ENCODE results near the gene RRAD.
"Not testable (repeated sequence)": the region's sequence is repeated elsewhere in the genome, so short reads cannot be mapped to it uniquely, and the experiment has no call there.

RRAD gene

DNA sequence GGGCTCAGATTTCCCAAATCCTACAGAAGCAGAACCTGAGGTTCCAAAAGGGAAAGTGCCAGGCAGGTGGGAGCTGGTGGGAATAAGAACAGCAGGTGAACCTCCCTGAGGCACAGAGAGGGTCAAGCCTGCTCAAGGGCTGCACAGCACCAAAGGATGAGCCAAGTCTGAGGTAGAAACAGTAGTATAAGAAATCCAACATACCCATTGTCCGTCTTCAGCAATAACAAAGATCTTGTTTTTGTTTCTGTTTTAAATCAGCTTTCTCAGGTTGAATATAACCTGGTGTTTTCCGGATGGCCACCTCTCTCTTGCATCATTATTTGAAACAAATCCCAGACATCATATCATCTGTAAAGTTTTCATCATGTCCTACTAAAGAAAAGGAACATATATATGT is 25.1 kb upstream of the RRAD start:
- DNase-seq, result no peak

DNA sequence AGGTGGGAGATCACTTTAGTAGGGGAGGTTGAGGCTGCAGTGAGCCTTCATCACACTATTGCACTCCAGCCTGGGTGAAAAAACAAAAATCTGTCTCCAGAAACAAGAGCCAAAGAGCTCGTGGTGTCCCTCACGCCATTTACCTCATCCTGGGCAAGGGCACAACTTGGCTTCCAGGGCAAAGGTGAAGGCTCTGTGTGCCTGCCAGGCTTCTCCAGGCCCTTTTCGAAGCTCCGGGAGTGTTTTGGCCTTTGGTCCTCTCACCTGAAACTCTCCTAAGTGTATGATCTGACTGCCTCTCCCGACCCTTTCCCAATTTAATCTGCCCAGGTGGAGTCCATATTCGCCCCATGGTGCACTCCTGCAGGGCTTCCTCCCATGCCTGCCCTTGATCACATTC is 24.1 kb upstream of the RRAD start:
- DNase-seq, result no peak

DNA sequence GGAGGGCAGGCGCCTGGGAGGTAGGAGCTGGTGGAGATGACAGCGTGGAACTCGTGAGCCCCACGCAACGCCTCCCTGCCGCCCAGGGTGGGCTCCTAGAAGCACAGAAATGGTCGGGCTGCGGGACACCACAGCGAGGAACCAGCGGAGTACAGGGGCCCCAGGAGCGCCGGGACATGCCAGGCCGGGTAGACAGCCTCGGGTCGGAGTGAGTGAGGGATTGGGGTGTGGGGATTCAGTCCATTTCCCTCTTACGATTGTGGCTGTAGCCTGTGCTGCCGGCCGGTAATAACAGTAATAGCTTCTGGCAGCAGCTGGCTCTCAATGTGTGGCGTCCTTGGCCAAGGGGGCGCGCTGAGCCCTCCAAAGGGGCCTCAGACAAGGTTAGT is 23.5 kb upstream of the RRAD start:
- DNase-seq, result no peak

DNA sequence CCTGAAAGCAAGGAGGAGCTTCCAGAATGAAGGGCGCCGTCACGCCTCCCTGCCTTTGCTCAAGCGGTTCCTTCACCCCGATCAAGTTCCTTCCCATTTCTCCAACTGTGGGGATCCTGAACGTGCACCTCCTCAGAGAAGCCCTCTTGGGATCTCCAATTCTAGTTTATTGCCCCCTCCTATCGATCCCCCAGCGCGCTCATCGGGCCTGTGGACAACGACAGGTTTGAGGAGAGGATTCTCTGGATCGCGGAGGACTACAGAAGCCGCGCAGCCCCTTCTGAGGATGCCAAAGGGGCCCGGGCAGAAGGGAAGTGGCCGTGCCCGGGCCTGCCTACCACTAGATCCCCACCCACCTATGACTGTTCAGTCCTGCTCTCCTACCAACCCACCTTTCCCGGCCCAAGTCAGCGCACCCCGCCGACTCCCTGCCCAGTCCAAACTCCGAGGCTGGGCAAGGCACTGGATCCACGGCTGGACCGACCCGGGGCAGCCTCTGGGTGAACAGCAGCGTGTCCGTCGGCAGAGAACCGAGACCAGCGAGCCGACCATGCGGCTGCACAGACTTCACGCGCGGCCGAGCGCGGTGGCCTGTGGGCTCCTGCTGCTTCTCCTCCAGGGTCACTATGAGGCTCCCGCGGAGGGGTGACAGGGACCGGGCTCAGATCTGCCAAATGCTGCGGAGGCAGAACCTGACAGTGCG is 22.9 kb upstream of the RRAD start:
- no peak for DNase-seq

DNA sequence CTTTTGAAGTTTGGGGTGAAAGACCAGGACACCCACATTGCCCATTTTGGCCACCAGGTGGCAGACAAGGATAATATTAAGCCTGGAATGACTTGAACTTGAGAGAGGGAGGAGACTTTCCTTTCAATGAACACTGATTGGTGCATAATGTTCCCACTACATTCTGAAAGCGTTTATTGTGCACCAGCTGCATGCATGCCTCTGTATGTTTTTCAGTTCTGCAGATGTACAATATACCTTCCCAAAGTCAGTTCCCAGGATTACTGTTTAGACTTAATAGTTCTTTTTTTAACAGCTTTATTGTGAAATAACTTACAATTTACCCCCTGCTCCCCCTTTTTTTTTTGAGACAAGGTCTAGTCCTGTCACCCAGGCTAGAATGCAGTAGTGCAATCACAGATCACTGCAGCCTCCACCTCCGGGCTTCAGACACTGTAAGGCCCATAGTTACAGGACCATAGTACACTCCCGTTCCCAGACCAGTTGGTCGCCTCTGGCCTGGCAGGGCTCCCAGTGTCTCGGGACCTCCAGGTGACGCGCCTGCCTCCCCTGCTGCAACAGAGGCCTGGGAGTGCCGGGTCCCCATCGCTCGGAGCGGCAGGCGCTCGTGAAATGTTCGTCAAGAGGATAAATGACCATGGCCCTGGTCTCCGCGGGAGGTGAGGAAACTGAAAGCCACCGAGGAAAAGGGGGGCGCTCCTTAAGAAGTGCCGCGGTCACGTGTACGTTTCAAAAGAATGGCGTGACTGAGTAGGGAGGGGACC is 22.1 kb upstream of the RRAD start:
- DNase-seq, result peak; percentile 13

DNA sequence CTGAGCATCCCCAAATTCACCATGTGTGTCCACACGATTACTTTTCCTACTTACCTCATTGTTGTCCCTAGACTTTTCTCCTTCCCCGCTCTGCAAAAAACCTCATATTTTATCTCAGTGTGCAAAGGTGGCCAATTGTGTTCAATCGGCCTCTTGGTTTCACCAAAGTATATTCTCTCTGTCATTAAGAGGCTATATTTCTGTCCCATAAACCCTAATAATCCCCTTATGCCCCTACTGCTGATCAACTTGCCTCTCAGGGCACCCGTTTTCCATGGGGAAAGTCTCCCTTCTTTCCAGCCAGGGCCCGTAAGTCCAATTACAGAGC is 21.6 kb upstream of the RRAD start:
- no peak for DNase-seq

DNA sequence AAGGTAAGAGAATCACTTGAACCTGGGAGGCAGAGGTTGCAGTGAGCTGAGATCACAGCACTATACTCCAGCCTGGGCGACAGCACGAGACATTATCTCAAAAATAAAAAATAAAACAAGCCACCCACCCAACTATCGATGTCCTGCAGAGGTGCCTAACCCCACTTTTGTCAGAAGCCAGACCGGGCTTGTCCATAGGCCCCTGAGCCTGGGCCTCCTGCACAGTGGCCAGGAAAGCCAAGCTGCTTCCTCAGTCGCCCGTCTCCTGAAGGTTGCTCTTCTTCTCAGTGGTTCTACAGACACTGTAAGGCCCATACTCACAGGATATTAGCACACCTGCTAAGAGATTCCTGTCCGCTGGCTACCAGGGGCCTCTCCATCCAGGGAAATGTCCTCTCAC is 21.2 kb upstream of the RRAD start:
- no peak for DNase-seq

DNA sequence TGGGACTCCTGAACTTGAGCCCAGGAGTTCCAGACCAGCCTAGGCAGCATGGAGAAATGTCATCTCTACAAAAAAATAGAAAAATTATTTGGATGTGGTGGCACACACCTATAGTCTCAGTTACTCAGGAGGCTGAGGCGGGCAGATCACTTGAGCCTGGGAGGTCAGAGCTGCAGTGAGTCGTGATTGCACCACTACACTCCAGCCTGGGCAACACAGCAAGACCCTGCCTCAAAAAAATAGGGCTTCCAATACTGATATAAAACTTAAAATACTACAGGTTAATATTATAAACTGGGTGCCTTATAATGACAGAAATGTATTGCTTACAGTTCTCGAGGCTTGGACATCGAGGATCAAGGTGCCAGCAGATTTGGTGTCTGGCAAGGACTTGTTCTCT is 20.6 kb upstream of the RRAD start:
- no peak for DNase-seq

DNA sequence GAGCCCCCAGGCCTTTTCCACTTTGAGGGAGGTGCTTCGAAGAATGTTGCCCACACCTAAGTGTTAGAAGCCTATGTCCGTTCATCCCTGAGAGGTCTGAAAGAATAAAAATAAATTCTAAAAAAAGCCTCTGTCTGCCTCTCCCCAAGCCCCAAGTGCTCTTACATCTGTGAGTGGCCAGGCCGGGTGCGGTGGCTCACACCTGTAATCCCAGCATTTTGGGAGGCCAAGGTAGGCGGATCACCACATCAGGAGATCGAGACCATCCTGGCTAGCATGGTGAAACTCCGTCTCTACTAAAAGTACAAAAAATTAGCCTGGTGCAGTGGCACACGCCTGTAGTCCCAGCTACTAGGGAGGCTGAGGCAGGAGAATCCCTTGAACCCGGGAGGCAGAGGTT is 19.6 kb upstream of the RRAD start:
- DNase-seq, result not testable (repeated sequence)

DNA sequence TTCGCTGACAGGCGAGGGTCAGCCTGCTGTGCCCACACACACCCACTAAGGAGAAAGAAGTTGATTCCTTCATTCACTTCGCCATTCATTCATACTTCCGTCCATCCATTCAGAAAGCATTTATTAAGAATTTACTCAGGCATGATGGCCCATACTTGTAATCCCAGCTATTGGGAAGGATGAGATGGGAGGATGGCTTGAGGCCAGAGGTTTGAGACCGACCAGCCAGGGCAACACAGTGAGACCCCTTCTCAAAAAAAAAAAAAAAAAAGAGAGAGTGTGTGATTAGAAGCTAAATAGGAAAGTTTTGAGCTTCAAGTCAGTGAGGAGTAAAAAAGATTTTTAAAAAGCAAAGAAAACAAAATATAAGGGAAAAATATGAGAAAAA is 18.7 kb upstream of the RRAD start:
- DNase-seq, result no peak

DNA sequence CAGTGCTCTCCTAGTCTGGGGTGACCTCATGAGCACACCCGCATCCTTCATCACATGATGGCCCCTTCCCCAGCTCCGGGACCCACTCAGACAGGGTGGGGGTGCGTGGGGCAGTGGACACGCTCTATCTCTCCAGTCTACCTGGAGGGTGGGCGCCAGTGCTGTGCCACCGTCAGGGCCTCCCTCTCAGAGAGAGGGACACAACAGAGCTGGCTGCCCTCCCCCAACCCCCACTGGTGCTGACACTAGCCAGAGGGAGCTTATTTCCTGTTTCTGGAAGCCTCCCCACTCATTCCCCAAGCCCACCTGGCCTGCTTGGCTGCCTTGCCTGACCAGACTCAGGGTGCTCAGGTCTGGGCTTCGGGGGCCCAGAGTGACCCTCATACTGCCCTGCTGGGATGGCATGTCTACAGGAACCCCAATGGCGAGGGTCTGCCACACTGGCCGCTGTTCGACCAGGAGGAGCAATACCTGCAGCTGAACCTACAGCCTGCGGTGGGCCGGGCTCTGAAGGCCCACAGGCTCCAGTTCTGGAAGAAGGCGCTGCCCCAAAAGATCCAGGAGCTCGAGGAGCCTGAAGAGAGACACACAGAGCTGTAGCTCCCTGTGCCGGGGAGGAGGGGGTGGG is 18.2 kb upstream of the RRAD start:
- no peak for DNase-seq

DNA sequence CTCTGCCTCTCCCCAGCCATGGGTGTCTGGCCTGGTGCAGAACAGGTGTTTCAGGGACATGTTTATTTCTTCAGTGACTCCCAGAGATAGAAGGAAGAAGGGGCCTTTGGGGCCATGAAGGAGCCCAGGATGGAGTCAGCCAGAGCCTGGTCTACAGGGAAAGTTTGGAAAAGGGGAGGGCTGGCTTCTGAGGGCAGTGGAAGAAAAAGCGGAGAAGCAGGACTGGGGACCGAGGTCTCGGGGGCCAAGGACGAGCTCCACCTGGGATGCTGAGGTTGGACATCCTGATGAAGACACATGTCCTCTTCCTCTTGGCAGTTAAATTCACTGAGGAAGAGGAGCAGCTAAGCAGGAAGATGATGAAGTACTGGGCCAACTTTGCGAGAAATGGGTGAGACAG is 17.6 kb upstream of the RRAD start:
- DNase-seq, result no peak

DNA sequence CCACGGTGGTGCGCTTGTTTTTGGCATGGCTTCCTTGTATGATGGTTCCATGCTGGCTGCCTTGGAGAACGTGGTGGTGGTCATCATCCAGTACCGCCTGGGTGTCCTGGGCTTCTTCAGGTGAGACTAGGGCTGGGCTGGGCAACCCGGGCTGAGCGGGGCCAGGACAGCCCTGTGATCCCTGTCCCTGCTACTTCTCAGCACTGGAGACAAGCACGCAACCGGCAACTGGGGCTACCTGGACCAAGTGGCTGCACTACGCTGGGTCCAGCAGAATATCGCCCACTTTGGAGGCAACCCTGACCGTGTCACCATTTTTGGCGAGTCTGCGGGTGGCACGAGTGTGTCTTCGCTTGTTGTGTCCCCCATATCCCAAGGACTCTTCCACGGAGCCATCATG is 14.9 kb upstream of the RRAD start:
- no peak for DNase-seq

DNA sequence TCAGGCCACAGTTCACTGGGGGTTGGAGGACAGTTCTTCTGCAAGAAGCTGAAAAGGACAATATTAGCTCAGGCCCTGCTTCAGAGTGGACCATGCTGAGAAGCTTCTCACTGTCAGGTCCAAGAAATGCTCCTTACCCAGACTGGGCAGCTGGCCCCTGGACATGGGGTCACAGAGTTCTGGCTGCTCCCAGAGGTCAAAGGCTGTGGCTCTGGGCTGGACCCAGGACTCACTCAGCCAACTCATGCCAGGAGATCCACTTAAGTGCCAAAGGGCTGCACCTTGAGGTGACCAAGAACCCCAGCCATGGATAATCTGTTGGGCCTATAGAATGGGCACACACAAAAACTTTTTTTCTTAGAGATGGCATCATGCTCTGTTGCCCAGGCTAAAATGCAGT is 14.0 kb upstream of the RRAD start:
- no peak for DNase-seq

DNA sequence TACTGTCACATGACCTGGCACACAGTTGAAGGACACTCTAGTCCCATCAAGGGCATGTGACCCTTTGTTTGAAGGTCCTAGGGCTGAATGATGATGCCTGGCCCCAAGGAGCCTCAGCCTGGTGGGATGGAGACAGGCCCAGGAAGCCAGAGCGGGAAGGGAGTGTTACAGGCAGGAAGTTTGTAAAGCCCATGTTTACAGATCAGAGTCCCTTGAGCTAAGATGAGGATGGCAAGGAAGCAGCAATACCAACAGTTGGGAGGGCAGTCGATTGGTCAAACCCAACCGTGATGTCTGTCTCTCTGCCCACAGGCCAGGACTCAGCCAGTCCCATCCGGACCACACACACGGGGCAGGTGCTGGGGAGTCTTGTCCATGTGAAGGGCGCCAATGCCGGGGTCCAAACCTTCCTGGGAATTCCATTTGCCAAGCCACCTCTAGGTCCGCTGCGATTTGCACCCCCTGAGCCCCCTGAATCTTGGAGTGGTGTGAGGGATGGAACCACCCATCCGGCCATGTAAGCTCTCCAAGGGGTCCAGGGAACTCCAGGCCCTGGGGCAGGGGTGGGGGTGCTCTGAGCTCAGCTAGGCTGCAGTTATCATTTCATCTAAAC is 12.5 kb upstream of the RRAD start:
- DNase-seq, result no peak

DNA sequence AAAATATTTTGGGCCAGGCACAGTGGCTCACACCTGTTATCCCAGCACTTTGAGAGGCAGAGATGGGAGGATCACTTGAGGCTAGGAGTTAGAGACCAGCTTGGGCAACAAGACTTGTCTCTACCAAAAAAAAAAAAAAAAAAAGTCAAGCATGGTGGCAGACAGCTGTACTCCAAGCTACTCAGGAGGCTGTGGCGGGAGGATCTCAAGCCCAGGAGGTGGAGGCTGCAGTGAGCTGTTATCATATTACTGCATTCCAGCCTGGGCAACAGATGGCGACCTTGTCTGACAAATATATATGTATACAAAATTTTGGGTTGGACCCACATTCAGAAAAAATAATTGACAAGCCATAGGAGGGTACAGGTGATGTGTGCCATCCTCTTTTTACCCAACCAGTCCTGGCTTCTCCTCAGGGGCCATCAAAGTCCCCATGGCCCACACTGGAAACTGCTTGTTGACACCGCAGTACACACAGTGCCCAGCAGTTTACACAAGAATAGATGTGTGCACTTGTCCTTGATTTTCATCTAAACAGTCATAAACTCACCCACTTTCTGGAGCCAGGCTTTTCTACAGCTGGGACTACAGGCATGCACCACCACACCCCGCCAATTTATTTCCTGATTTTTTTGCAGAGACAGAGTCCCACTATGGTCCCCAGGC is 11.7 kb upstream of the RRAD start:
- no peak for DNase-seq

DNA sequence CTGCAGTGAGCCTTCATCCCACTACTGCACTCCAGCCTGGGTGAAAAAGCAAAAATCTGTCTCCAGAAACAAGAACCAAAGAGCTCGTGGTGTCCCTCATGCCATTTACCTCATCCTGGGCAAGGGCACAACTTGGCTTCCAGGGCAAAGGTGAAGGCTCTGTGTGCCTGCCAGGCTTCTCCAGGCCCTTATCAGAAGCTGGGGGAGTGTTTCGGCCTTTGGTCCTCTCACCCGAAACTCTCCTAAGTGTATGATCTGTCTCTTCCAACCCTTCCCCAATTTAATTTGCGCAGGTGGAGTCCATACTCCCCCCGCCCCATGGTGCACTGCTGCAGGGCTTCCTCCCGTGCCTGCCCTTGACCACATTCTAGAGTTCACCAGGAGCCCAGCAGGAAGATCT is 11.1 kb upstream of the RRAD start:
- DNase-seq, result no peak

DNA sequence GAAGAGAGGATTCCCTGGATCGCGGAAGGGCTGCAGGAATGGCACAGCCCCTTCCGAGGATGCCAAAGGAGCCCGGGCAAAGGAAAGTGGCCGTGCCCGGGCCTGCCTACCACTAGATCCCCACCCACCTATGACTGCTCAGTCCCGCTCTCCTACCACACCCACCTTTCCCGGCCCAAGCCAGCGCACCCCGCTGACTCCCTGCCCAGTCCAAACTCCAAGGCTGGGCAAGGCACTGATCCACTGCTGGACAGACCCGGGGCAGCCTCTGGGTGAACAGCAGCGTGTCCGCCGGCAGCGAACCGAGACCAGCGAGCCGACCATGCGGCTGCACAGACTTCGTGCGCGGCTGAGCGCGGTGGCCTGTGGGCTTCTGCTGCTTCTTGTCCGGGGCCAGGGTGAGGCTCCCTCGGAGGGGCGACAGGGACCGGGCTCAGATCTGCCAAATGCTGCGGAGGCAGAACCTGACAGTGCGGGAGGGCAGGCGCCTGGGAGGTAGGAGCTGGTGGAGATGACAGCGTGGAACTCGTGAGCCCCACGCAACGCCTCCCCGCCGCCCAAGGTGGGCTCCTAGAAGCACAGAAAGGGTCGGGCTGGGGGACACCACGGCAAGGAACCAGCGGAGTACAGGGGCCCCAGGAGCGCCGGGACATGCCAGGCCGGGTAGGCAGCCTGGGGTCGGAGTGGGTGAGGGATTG is 10.1 kb upstream of the RRAD start, which contains the start of gene CES2:
Gene CES2, plus strand, starts transcription at position 203 of the 698 bp plus-strand sequence. Its CDS starts 120 bp downstream, at position 323.
- no peak for DNase-seq

DNA sequence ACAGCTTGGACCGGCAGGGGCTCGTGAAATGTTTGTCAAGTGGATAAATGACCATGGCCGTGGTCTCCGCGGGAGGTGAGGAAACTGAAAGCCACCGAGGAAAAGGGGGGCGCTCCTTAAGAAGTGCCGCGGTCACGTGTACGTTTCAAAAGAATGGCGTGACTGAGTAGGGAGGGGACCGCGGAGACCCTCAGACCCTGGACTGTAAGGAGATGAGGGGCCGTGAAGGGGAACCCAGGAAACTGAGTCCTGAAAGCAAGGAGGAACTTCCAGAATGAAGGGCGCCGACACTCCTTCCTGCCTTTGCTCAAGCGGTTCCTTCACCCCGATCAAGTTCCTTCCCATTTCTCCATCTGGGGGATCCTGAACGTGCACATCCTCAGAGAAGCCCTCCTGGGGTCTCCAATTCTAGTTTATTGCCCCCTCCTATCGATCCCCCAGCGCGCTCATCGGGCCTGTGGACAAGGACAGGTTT is 9.5 kb upstream of the RRAD start:
- DNase-seq, result not testable (repeated sequence)

DNA sequence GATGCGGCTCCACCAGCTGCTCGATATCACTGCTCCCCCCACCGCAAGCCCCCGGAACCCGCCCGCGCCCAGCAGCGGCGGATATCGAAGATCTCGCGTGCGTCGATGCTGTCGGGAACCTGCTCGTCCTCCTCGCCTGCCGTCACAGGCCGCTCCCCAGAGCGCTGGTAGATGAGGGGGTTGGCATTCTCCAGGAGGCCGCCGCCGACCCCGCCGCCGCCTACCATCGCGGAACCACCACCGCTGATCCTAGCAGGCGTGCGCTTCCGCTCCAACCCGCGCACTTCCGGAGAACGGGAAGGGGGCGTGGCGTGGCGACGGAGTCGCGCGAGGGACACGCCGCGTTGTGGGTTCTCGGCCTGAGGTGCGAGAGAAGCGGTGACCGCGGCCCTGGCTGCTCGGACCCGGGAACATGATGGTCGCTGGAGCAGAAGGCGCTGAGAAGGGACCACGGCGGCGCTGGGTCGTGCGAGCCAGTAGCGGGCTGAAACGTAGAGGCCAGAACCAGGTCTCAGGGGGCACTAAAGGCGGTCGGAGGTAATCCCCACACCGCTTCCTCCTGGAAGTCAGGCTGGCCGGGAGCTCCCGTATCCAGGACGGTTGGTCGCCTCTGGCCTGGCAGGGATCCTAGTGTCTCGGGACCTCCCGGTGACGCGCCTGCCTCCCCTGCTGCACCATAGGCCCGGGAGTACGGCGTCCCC is 9.0 kb upstream of the RRAD start, which contains the start of gene CIAO2B:
Gene CIAO2B, minus strand, starts transcription at position 265 of the 701 bp plus-strand sequence. Its CDS starts 38 bp downstream, at position 227.
- peak; percentile 29 for DNase-seq

DNA sequence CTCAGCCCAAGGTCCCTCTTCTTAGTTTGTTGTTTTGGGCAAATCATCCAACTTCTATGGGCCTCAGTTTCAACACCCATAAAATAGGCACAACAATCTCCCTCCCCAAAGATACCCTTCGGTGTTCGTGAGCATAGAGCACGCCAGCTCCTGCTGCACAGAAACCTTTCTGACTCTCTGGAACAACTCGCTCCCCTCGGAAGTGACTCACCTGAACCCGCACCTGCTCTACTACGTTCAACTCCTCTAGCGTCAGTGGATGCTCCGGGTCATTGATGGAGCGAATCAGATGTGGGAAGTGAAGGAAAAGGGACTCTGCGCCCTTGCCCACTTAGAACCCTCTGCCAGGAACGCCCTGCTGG is 8.4 kb upstream of the RRAD start:
- DNase-seq, result no peak

DNA sequence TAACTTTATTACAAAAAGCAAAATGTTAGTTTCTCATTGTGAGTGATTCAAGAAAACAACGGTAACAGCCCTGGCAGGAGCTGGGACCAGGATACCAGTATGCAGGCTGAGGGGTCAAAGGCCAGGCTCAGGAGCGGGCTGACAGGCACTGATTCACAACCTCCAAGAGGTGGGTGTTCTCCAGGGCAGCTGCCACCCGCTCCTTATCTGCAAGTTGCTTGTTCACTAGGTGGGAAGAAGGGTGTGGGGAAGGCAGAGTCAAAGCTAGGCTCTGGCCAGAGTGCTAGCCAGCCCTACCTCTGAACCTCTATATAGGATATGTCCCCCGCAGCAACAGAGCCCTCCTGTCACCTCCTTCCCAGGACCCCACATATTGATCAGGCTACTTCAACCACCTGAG is 6.7 kb upstream of the RRAD start:
- DNase-seq, result no peak
